Measurements from ENCODE around the gene TADA1.

DNA sequence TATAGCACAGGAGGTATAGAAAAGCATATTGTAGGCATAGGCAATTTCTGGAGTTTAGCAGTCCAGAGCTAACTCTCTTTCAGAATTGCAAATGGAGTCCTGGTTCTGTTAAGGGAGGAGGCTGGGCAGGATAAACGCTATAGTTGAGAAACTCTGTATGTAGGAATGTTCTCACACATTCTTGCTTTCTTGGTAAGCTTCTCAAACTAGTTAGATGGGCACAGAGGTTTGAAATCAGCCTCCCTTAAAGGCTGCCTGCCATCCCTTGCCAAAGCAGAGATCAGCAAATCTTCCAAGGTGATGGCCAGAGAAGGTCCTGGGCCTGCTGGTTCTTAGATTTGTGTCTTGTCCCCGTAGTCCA is 42.9 kb upstream of the TADA1 start:
- no peak for TF ChIP-seq EZH2 (IDR thresholded peaks at IDR 0.05; ENCODE audit: borderline replicate concordance, low read length)
- TF ChIP-seq, protein P1, sequence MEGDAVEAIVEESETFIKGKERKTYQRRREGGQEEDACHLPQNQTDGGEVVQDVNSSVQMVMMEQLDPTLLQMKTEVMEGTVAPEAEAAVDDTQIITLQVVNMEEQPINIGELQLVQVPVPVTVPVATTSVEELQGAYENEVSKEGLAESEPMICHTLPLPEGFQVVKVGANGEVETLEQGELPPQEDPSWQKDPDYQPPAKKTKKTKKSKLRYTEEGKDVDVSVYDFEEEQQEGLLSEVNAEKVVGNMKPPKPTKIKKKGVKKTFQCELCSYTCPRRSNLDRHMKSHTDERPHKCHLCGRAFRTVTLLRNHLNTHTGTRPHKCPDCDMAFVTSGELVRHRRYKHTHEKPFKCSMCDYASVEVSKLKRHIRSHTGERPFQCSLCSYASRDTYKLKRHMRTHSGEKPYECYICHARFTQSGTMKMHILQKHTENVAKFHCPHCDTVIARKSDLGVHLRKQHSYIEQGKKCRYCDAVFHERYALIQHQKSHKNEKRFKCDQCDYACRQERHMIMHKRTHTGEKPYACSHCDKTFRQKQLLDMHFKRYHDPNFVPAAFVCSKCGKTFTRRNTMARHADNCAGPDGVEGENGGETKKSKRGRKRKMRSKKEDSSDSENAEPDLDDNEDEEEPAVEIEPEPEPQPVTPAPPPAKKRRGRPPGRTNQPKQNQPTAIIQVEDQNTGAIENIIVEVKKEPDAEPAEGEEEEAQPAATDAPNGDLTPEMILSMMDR (conservative IDR thresholded peaks at IDR 0.05 in 1 of 2, IDR thresholded peaks at IDR 0.05 in 1 of 2; ENCODE audit: extremely low read depth in 1 of 2, insufficient read depth in 1 of 2, low read depth in 1 of 2, low read length in 2 of 2): no peak
